ENCODE results near the gene SLCO6A1. TPM values are rescaled to one million over a fixed set of nuclear protein-coding genes. Genes with fewer than 3 reads are reported as not detected.
A peak's percentile ranks its signal among the peaks of the same experiment; 100 is the strongest.
"Not testable (repeated sequence)": the region's sequence is repeated elsewhere in the genome, so short reads cannot be mapped to it uniquely, and the experiment has no call there.

SLCO6A1 gene, protein sequence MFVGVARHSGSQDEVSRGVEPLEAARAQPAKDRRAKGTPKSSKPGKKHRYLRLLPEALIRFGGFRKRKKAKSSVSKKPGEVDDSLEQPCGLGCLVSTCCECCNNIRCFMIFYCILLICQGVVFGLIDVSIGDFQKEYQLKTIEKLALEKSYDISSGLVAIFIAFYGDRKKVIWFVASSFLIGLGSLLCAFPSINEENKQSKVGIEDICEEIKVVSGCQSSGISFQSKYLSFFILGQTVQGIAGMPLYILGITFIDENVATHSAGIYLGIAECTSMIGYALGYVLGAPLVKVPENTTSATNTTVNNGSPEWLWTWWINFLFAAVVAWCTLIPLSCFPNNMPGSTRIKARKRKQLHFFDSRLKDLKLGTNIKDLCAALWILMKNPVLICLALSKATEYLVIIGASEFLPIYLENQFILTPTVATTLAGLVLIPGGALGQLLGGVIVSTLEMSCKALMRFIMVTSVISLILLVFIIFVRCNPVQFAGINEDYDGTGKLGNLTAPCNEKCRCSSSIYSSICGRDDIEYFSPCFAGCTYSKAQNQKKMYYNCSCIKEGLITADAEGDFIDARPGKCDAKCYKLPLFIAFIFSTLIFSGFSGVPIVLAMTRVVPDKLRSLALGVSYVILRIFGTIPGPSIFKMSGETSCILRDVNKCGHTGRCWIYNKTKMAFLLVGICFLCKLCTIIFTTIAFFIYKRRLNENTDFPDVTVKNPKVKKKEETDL
- total RNA-seq, result not detected in 2 replicates

DNA sequence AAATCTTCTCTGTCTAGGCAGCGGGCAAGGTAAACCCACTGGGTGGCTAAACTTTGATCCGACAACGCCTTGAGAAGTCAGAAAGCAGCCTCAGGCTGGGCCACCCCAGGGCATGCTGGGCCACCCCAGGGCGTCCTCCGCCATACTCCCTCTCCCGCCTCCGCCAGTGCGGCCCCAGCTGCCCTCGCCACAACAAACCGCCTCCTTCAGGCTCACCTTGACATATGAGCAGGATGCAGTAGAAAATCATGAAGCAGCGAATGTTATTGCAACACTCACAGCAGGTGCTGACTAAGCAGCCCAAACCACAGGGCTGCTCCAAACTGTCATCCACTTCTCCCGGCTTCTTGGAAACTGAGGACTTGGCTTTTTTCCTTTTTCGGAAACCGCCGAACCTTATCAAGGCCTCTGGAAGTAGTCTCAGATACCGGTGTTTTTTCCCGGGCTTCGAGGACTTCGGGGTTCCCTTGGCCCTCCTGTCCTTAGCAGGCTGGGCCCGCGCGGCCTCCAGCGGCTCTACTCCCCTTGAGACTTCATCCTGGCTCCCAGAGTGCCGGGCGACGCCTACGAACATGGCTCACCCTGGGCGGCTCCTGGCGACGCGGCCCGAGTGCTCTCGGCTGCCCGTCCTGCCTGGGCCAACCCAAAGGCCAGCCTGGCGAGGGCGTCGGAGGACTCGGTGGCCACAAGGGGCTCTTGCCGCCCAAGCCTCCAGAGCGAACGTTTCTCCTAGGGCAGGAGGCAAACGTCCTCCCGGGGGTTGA, at the start of gene SLCO6A1:
TSS of gene SLCO6A1 (minus strand) at position 731 of the 764 bp plus-strand sequence. CDS start at position 574, 157 bp downstream.
- DNase-seq (ENCODE audit: extremely low read depth, low read depth, low spot score), result no peak

DNA sequence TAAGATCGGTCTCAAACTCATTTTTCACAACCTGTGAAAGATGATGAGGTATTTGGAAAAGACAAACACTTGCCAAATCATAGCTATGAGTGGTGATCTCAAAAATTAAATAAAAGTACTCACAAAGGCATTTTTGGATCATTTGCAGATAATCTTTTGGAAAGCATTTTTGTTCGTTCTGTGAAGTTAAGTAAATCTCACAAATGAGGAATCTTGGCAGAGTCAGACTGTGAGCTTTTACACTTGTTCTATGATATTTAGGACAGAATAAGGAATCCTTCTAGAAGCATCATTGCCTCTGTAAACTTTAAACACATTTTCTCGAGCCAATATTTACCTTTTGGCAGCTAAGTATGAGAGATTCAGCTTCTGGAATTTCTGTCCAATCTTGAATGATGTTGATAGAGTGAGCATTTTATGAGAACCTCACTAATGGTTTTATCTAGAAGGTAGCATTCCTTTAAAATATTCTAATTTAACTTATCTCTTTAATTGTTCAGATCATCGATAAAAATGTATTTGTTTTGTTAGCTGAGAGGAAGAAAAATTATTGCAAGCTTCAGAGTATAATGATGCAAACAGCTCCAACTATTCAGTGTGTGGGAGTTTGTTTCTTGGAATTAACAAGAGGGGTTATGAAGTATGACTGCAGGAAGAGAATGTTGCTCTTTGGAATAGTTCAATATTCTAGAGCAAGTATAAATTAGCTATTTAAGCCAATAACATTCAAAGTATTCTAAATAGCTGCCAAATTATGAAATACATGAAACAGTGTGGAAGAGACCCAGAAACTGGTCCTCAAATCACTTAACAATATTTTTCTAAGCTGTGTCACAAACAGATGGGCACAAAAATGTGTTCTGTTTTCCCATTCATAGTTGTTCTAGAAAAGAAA, 48.6 kb upstream of the SLCO6A1 start:
- DNase-seq (ENCODE audit: extremely low read depth, low read depth, low spot score), result no peak

DNA sequence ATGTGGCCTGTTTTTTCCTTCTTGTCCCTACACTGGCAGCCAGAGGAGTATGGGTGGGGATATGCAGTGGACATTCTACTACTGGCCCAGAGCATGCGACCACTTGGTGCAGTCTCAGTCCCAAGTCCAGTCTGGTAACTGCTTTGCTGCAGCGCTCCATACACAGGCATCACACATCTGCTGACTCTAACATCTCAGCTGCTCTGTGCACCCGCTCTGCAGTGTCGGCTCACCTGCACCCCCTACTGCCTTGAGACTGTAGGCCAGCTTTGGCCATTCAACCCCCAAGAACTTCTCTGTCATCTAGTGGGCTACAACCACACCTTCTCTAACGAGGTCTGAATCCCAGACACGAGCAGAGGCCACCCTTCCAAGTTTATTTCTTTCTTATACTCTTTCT, 46.4 kb upstream of the SLCO6A1 start:
- no peak for DNase-seq (ENCODE audit: extremely low read depth, low read depth, low spot score)

DNA sequence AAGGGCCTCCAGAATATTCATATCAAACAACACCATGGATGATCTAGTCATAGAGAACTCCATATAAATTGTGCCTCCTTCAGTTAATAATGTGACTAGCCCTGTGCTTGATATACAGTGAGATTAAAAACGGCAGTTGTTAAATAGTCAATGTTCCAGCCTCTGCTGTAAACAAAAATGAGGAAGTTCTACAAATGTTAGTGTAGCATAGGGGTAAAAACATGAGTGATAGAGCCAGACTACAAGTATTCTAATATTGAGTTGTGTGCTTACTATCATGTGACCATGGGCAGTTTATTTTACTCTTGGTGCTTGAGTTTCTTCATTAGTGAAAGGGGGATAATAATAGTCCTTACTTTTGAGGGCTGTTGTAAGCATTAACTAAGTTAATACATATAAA, 43.3 kb upstream of the SLCO6A1 start:
- no peak for DNase-seq (ENCODE audit: extremely low read depth, low read depth, low spot score)

DNA sequence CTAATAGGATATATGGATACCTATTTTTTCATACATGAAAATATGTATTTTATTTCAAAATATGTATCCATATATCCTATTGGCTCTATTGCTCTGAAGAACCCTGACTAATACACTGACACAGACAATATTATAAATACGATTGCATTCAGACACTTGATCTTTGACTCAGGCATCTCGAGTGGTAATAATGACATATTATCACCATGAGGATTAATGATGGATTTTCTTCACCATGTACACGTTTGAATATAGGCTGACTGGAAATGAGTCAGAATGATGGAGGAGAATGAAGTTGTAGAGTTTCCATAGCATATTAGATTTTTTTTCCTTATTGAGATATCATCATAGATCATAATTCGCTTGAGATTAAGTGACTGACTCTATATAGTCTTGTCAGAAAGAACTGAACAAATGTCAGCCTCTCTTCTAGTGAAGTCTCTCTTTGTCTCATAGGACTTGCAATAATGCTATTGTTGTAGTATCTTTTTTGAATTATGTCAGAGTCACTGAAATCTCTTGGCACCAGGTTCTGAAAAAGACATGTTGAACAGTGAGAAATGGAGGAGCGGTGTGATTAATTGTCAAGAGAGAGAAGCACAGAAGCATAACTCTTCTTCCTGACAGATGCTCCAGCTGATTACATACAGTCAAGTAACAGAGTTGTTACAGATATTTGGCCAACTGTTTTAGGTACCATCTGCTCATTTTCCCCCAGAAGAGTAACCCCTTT, 41.4 kb upstream of the SLCO6A1 start:
- DNase-seq (ENCODE audit: extremely low read depth, low read depth, low spot score), result no peak

DNA sequence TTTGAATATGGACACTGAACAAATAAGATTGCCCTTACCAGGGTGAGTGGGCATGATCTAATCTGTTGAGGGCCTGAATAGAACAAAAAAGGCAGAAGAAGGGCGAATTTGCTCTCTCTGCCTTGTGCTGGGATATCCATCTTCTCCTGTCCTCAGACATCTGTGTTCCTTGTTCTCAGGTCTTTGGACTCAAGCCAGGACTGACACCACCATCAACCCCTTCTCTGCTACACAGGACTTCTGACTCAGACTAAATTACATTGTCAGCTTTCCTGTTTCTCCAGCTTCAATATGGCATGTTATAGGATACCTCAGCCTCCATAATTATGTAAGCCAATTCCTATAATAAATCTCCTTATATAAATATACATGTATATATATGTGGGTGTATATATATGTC, 40.8 kb upstream of the SLCO6A1 start:
- peak; percentile 5 for DNase-seq (ENCODE audit: extremely low read depth, low read depth, low spot score)

DNA sequence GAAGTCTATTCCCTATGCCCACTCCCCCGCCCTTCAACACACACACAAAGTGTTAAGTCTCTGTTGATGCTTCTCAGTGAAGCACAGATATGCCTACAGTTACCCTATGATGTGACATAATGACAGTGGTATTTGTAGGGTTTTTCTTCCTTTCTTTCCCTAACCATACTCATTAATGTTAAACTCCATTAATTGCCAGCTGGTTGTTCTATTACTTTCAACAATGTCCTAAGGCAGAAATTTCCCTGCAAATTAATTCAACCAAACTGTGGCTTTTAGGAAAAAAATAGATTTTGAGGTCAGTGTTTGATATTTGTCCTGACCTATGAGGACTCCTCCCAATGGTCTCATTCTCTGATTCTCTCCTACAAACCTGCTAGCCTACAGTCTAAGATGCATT, 38.2 kb upstream of the SLCO6A1 start:
- no peak for DNase-seq (ENCODE audit: extremely low read depth, low read depth, low spot score)

DNA sequence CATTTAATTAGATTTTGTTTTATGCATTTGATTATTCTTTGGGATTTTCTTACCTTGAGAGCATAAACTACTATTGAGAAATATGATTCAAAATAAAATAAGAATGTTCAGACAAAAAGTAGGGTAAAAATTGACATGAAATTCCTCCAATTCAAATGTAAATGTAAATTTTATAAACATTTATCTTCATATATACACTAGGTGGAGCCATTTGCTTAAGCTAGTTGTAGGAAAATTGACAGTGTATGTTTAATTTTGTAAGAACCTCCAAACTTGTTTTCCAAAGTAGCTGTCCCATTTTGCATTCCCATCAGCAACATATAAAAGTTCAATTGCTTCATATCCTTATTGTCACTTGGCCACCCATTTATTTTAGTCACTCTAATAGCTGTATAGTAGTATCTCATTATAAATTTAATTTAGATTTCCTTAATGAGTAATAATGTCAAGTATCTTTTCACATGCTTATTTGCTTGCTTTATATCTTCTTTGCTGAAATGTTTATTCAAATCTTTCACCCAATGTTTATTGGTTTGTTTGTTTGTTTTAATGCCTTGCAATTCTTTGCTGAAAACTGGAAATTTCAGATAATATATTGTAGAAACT, 37.6 kb upstream of the SLCO6A1 start:
- no peak for DNase-seq (ENCODE audit: extremely low read depth, low read depth, low spot score)

DNA sequence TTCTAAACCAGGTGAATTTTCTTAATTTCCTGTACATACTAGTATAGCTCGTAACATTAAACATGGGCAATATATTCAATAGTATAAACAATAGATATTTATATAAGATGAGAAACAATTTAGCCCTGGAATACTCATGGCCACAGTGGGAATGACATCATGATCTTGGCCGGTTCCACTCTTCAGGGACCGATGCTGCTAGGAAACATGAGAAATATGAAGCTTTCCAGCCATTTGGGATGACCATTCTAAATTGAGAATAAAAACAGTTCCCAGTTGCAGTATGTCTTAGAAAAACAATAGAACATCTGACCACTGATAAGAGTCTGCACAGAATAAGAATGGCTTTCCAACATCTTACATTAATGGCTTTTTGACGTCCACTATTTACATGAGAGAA, 33.3 kb upstream of the SLCO6A1 start:
- DNase-seq (ENCODE audit: extremely low read depth, low read depth, low spot score), result no peak

DNA sequence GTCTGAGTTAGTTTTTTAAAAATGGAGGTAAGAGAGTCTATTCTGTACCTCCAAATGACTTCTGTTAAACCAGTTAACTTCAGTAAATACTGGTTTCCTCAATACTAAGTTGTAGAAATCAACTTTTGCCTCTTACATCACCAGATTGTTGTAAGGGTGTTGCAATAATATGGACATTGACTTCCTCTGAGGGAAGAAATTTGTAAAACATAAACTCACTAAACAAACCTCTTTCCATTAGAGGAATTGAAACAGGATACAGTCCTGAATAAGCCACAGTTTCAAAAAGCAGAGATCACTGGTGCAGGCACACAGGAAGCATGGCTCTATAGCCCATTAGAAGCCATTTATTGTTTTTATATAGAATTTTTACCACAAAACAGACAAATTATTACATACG, 32.7 kb upstream of the SLCO6A1 start:
- no peak for DNase-seq (ENCODE audit: extremely low read depth, low read depth, low spot score)

DNA sequence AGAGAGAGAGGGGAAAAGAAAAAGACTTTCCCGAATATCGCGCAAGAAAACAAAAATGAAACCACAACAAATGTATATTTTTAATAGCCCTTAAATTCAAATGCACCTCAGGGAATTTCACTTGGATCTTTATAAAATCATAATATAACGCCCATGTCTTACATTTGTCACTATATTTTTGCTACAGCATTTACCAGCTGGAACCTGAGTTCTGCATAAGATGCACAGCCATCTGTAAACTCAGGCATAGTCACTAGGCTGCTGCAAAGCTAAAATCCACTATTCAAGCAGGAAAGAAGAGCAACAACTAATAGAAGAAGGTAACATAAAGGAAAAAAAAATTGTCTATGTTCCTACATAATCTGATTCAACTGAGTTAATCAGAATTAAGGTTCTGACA, 30.6 kb upstream of the SLCO6A1 start:
- no peak for DNase-seq (ENCODE audit: extremely low read depth, low read depth, low spot score)

DNA sequence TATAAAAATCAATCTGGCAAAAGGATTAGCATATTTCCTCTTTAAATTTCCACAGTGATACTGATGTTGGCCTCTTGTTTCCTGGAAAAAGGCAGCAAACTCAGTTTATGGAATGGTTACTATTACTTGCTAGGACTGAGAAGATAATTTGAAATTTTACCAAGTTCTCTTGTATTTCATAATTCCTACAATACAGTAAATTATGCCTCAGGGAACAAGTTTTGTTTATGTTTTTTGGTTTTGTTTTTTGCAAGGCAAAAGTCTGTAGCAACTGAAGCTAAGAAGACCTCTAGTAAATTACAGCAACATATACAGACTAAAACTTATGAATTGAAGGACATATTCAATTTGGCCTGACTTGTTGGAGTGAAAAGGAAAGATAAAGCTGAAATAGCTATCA, 30.2 kb upstream of the SLCO6A1 start:
- no peak for DNase-seq (ENCODE audit: extremely low read depth, low read depth, low spot score)

DNA sequence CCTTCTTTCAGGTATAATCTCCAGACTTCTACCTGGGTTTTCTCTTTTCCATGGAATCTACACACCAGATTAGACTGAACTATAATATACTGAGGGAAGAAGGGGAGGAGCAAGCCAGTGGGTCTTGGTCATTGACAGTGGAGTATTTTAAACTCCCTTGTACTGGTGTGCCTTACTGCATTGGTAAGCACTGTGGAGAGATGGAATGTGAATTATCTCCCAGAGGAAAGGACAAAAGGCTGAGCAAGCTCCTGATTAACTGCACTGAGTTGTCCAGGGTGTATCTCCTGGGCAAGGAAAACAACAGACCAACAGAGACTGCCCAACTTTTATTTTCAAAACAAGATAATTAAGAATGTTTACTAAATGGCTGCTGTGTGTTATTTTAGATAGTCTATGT, 29.8 kb upstream of the SLCO6A1 start:
- DNase-seq (ENCODE audit: extremely low read depth, low read depth, low spot score), result no peak

DNA sequence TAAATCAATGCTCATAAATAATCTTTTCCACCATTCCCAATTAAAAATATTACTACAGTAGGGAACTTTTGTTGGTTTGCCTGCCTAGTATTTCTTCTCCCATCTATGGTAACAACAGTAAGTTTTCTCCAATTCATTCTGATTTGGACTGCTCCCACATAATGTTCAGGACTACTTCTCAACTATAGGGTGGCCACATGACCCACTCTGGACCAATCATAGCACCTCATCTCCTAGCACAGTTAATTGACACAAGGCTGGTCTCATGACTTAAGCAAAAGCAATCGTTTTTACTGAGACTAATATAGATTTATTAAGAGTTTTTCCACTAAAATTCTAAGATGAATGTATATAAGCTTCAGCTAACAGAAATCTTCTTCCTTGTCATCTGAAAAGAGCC, 28.7 kb upstream of the SLCO6A1 start:
- DNase-seq (ENCODE audit: extremely low read depth, low read depth, low spot score), result no peak

DNA sequence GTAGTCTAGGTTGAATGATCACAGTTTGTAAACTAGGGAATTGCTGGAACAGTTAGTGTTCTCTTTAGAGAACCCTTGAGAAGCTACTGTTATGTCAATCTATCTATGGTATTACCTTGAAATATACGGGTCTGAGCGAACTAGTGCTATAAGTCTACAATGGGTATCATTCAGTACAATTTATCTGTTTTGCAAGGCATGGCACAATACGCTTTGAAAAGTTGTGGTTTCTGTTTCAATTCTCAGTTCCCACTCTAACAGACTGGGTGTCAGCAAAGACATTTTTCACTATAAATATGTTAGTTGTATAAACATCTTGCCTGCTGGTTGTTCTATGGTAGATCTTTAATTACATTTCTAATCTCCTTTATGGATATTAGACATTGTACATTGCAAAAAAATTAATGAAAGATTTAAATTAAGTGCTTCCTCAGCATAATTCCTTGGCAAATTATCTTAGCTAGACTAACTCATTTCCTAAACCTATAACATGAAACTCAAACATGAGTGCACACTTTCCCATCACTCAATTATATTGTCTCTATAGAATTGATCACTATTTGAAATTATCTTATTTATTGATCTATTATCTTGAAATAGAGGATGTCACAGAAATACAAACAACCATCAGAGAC, 24.9 kb upstream of the SLCO6A1 start:
- DNase-seq (ENCODE audit: extremely low read depth, low read depth, low spot score), result no peak

DNA sequence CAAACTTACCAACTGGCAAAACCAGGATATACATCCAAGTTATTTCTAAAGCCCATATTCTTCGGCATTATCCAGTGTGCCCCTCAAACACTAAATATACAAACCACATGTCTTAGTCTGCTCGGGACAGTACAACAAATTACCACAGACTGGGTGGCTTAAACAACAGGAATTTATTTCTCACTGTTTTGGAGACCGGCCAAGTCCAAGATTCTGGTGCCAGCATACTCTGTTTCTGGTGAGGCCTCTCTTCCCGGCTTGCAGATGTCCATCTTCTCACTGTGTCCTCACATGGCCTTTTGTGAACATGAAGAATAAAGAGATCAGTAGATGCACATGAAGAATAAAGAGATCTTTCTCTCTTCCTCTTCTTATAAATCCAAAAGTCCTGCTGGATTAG, 12.9 kb upstream of the SLCO6A1 start:
- no peak for DNase-seq (ENCODE audit: extremely low read depth, low read depth, low spot score)

DNA sequence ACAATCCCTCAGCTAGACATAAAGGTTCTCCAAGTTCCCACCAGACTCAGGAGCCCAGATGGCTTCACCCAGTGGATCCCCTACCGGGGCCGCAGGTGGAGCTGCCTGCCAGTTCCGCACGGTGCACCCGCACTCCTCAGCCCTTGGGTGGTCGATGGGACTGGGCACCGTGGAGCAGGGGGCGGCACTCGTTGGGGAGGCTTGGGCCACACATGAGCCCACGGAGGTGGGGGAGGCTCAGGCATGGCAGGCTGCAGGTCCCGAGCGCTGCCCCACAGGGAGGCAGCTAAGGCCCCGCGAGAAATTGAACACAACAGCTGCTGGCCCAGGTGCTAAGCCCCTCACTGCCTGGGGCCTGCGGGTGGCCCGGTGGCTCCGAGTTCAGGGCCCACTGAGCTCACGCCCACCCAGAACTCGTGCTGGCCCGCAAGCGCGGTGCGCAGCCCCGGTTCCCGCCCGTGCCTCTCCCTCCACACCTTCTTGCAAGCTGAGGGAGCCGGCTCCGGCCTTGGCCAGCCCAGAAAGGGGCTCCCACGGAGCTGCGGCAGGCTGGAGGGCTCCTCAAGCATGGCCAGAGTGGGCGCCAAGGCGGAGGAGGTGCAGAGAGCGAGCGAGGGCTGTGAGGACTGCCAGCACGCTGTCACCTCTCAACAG, 7.4 kb downstream of the SLCO6A1 start:
- not testable (repeated sequence) for DNase-seq (ENCODE audit: extremely low read depth, low read depth, low spot score)

DNA sequence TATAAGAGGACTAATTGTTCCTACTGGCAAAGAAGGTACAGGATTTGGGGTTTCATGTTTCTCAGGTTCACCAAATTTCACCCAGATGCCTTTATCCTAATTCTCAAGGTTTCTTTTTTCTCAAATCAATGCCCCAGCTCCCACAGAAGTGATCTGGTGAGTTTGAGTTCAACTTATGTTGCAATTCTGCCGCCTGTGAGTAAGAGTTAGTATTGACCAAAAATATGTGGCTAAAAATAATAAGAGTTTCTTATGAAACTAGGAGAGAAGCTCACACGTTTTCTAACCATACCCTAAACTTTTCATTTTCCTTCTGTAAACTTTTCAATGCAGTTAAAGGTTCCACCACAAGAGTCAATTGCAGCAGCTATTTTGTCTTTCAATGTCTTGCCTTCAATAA, 15.1 kb downstream of the SLCO6A1 start:
- no peak for DNase-seq (ENCODE audit: extremely low read depth, low read depth, low spot score)

Data from glomerular endothelial cell (primary cell).